RWPE2 (cell line): ENCODE results near the gene SH3PXD2A.

ENCODE experiments used
- ATAC-seq: fragments of 200-7000 bp; cut with Tn5 transposase; 3 replicates; pipeline ENCODE4 v1.9.1; 2021; ENCODE audit warnings: low read depth
- DNase-seq: peaks from one replicate; pipeline ENCODE4 v3.0.0-alpha.2; 2020; ENCODE audit warnings: low spot score
- H3K27ac ChIP-seq: fragments of 450-650 bp; 2 replicates; pipeline ENCODE4 v1.5.1; 2017; ENCODE audit warnings: mild to moderate bottlenecking; ENCODE audit not compliant: poor library complexity, severe bottlenecking
- H3K27me3 ChIP-seq: fragments of 250-450 bp; sonication (Bioruptor Pico); 2 replicates; pipeline ENCODE4 v1.5.1; 2021; ENCODE audit warnings: mild to moderate bottlenecking, moderate library complexity; ENCODE audit not compliant: insufficient read depth, poor library complexity, severe bottlenecking
- H3K36me3 ChIP-seq: fragments of 250-450 bp; sonication (Bioruptor Pico); 2 replicates; pipeline ENCODE4 v1.5.1; 2020; ENCODE audit warnings: low read depth, mild to moderate bottlenecking, moderate library complexity
- H3K4me1 ChIP-seq: fragments of 250-450 bp; sonication (Bioruptor Pico); 2 replicates; pipeline ENCODE4 v1.5.1; 2021; ENCODE audit warnings: mild to moderate bottlenecking, moderate library complexity; ENCODE audit not compliant: insufficient read depth, poor library complexity, severe bottlenecking
- H3K4me3 ChIP-seq: fragments of 250-450 bp; sonication (Bioruptor Pico); 2 replicates; pipeline ENCODE4 v1.5.1; 2021; ENCODE audit warnings: mild to moderate bottlenecking, moderate library complexity; ENCODE audit not compliant: severe bottlenecking
- H3K9me3 ChIP-seq: fragments of 250-450 bp; sonication (Bioruptor Pico); 2 replicates; pipeline ENCODE4 v1.5.1; 2021; ENCODE audit warnings: mild to moderate bottlenecking, moderate library complexity; ENCODE audit not compliant: severe bottlenecking
- TF ChIP-seq, protein P1 (sequence below): fragments of 450-650 bp; IDR thresholded peaks from one replicate; pipeline ENCODE4 v1.5.1; 2017; ENCODE audit warnings: mild to moderate bottlenecking, moderate library complexity; ENCODE audit not compliant: poor library complexity, severe bottlenecking

Gene SH3PXD2A

GRCh38 chr10:103793920-103794883, 61.2 kb downstream of the SH3PXD2A start:
- ATAC-seq (no peak), DNase-seq (no peak)
- Histone ChIP-seq H3K27me3 (no peaks in the 10 kb centered on the region), H3K4me3 (no peak overlapping the region), H3K27ac (peak overlapping the region; percentile 33), H3K4me1 (peaks cover 19% of the 10 kb centered on the region), H3K9me3 (no peaks in the 10 kb centered on the region), H3K36me3 (peaks cover 69% of the 10 kb centered on the region)
- TF ChIP-seq, protein P1, sequence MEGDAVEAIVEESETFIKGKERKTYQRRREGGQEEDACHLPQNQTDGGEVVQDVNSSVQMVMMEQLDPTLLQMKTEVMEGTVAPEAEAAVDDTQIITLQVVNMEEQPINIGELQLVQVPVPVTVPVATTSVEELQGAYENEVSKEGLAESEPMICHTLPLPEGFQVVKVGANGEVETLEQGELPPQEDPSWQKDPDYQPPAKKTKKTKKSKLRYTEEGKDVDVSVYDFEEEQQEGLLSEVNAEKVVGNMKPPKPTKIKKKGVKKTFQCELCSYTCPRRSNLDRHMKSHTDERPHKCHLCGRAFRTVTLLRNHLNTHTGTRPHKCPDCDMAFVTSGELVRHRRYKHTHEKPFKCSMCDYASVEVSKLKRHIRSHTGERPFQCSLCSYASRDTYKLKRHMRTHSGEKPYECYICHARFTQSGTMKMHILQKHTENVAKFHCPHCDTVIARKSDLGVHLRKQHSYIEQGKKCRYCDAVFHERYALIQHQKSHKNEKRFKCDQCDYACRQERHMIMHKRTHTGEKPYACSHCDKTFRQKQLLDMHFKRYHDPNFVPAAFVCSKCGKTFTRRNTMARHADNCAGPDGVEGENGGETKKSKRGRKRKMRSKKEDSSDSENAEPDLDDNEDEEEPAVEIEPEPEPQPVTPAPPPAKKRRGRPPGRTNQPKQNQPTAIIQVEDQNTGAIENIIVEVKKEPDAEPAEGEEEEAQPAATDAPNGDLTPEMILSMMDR: no peak

DNA sequence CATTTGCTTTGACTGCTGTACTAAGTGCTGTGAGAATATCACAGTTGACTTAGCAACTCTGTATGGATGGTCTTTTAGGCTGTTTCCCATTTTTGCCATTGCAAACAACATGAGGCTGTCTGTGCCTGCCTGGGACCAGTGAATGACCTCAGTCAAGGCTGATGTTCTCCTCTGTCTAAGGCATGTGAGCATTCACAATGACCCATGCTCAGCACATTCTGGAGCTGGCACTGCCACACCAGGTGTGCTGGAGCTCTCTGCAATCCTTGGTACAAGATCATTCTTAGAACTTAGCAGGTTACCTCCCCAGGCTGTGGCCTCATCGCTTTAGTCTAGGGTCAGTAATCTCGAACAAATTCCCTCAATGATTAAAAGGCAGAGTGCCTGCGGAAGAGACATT, 61.9 kb downstream of the SH3PXD2A start:
- Histone ChIP-seq H3K36me3 (peaks cover 61% of the 10 kb centered on the region), H3K4me1 (peaks cover 19% of the 10 kb centered on the region), H3K4me3 (no peak overlapping the region), H3K27me3 (no peaks in the 10 kb centered on the region), H3K27ac (peak overlapping the region; percentile 33), H3K9me3 (no peaks in the 10 kb centered on the region)
- ATAC-seq (no peak), DNase-seq (no peak)
- TF ChIP-seq, protein P1: no peak

DNA sequence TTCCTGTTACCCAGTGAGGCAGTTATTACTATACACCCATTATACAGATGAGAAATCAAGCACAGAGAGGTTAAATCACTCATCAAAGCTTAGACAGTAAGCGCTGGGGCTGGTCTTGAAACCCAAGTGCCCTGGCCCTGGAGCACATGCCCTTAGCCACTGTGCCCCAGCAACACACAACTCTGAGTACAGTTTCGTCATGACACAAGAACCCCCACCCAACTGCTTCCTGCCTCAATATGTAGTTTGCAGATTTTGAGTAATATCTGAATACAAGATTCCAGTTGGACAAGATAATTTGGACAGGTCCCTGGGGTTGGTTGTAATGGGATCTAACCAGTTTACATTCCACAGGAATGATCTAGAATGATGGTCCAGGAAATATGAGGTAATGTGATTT, 62.8 kb downstream of the SH3PXD2A start:
- peak overlapping the region; percentile 33 for H3K27ac ChIP-seq

DNA sequence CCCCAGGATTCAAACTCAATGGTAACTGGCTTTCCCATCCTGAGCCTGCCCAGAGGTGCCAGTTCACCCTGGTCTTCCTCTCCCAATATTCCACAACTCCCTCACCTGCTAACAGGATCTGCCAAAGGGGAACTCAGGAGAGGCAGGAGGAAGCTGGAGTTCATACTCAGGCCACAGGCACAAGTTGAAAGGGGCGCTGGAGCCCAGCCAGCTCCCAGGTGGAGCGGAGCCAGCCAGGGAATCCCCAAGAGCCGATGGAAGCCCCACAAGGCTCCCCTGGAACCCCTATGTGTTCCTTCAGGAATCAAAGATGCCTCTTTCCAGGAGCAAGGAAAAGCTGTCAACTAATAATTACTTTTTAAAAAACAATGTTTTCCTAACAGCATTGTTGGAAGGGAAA, 63.5 kb downstream of the SH3PXD2A start:
- no peak for ATAC-seq
- no peak for DNase-seq
- TF ChIP-seq, protein P1: no peak
- Histone ChIP-seq H3K4me3 (no peak overlapping the region), H3K27me3 (no peaks in the 10 kb centered on the region), H3K4me1 (peaks cover 19% of the 10 kb centered on the region), H3K36me3 (peaks cover 53% of the 10 kb centered on the region), H3K27ac (peak overlapping the region; percentile 33), H3K9me3 (no peaks in the 10 kb centered on the region)

More for the DNA sequence above, 62.8 kb downstream of the SH3PXD2A start:
- H3K27me3 ChIP-seq: no peaks in the 10 kb centered on the region
- TF ChIP-seq, protein P1: no peak
- H3K36me3 ChIP-seq: peaks cover 57% of the 10 kb centered on the region
- H3K9me3 ChIP-seq: no peaks in the 10 kb centered on the region
- DNase-seq (no peak), ATAC-seq (peak; percentile 44; the same call in 2 of the 3 replicates)
- peaks cover 19% of the 10 kb centered on the region for H3K4me1 ChIP-seq
- no peak overlapping the region for H3K4me3 ChIP-seq

- no peak overlapping the region for H3K4me3 ChIP-seq
- no peaks in the 10 kb centered on the region for H3K27me3 ChIP-seq
- DNase-seq: no peak
- ATAC-seq: no peak
- no peak overlapping the region for H3K27ac ChIP-seq
- TF ChIP-seq, protein P1: no peak
- no peaks in the 10 kb centered on the region for H3K9me3 ChIP-seq
- peaks cover 52% of the 10 kb centered on the region for H3K36me3 ChIP-seq
- H3K4me1 ChIP-seq: peaks cover 20% of the 10 kb centered on the region
Measured at GRCh38 chr10:103791291-103791690, 64.1 kb downstream of the SH3PXD2A start.
